ENCODE data around the gene LSR.

LSR gene

DNA sequence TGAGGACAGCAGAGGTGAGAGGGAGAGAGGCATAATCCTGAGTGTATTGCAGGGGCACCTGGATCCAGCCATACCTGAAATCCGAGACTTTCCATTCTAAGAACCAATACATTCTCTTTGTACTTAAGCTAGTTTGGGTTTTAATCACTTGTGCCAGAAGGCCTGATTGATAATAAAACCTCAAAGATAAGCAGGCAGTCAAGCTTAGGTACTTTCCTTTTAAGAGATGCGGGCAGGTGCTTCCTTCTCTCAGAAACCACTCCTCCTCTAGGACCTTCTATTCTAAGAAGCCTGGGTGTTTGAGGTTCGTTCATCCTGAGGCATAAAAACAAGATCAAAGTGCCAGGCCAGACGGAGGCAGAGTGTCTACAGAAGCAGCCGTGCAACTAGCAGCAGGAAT lies 42.4 kb upstream of the LSR start:
- in situ Hi-C loops (cut with MboI; ENCODE audit: low pct_unique_long_range_greater_than_20kb, low sequenced_read_pairs, unreplicated experiment), result no loop called here
- peak; percentile 40 for DNase-seq (ENCODE audit: low spot score)
- TF ChIP-seq, protein P1, sequence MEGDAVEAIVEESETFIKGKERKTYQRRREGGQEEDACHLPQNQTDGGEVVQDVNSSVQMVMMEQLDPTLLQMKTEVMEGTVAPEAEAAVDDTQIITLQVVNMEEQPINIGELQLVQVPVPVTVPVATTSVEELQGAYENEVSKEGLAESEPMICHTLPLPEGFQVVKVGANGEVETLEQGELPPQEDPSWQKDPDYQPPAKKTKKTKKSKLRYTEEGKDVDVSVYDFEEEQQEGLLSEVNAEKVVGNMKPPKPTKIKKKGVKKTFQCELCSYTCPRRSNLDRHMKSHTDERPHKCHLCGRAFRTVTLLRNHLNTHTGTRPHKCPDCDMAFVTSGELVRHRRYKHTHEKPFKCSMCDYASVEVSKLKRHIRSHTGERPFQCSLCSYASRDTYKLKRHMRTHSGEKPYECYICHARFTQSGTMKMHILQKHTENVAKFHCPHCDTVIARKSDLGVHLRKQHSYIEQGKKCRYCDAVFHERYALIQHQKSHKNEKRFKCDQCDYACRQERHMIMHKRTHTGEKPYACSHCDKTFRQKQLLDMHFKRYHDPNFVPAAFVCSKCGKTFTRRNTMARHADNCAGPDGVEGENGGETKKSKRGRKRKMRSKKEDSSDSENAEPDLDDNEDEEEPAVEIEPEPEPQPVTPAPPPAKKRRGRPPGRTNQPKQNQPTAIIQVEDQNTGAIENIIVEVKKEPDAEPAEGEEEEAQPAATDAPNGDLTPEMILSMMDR (IDR thresholded peaks at IDR 0.05; ENCODE audit: extremely low read depth, insufficient read depth, missing control alignments), result no peak

DNA sequence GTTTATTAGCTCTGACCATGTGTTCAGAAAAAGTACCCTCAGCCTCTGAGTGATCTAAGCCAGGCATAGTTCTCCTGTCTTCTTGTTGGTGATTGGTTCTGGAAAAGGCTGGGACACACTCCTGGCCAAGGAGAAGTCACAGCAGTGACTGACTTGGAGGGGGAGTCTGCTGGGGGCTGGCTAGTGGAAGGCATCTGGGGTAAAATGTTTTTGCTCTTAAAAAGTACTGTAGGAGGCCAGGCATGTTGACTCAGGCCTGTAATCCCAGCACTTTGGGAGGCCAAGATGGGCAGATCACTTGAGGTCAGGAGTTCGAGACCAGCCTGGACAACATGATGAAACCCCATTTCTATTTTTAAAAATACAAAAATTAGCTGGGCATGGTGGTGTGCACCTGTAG lies 41.9 kb upstream of the LSR start:
- no peak for DNase-seq (ENCODE audit: low spot score)
- TF ChIP-seq, protein P1 (IDR thresholded peaks at IDR 0.05; ENCODE audit: extremely low read depth, insufficient read depth, missing control alignments), result no peak
- in situ Hi-C loops (cut with MboI; ENCODE audit: low pct_unique_long_range_greater_than_20kb, low sequenced_read_pairs, unreplicated experiment), result no loop called here

DNA sequence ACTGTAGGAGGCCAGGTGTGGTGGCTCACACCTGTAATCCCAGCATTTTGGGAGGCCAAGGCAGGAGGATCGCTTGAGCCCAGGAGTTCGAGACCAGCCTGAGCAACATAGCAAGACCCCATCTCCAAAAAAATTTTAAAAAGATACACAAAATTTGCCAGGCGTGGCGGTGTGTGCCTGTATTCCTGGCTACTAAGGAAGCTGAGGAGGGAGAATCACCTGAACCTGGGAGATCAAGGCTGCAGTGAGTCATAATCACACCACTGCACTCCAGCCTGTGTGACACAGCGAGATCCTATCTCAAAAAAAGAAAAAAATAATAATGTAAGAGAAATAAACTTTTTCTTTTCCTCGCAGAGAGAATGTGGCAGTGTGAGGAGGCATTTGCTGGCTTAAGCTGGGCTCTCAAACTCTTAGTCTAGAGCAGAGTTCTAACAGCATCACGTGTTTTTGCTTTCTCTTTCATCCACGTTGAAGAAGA lies 41.4 kb upstream of the LSR start:
- no peak for DNase-seq (ENCODE audit: low spot score)
- in situ Hi-C loops (cut with MboI; ENCODE audit: low pct_unique_long_range_greater_than_20kb, low sequenced_read_pairs, unreplicated experiment), result no loop called here
- TF ChIP-seq, protein P1 (IDR thresholded peaks at IDR 0.05; ENCODE audit: extremely low read depth, insufficient read depth, missing control alignments), result no peak

DNA sequence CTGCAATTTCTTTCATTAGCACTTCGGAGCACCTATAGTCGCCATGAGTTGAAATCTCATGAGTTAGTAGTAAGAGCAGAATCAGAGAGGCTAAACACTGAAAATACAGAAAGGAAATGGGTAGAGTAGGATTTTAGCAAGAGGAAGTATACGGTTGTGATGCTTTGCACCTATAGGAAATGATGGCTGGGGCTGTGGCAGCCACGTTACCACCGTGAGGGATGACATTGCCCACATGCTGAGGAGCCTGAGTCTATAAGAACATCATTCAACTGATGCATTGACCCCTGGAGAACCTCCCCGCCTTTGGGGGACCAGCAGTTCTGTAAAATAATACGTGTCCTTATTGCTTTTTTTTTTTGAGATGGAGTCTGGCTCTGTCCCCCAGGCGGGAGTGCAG lies 40.7 kb upstream of the LSR start:
- in situ Hi-C loops (cut with MboI; ENCODE audit: low pct_unique_long_range_greater_than_20kb, low sequenced_read_pairs, unreplicated experiment), result no loop called here
- TF ChIP-seq, protein P1 (IDR thresholded peaks at IDR 0.05; ENCODE audit: extremely low read depth, insufficient read depth, missing control alignments), result no peak
- DNase-seq (ENCODE audit: low spot score), result no peak

DNA sequence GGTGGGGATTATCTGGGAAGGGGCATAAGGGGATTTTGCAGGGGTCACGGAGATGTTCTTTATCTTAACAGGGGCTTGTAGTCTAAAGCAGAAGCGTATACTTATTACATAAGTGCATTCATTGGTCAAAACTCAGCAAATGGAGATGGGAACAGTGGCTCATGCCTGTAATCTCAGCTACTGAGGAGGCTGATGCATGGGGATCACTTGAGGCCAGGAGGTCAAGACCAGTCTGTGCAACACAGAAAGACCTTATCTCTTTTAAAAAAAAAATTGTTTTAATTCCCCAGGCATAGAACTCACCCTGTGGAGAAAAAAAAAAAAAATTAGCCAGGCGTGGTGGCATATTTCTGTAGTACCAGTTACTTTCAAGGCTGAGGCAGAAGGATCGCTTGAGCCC lies 39.2 kb upstream of the LSR start:
- no peak for DNase-seq (ENCODE audit: low spot score)
- in situ Hi-C loops (cut with MboI; ENCODE audit: low pct_unique_long_range_greater_than_20kb, low sequenced_read_pairs, unreplicated experiment), result no loop called here
- TF ChIP-seq, protein P1 (IDR thresholded peaks at IDR 0.05; ENCODE audit: extremely low read depth, insufficient read depth, missing control alignments), result no peak

DNA sequence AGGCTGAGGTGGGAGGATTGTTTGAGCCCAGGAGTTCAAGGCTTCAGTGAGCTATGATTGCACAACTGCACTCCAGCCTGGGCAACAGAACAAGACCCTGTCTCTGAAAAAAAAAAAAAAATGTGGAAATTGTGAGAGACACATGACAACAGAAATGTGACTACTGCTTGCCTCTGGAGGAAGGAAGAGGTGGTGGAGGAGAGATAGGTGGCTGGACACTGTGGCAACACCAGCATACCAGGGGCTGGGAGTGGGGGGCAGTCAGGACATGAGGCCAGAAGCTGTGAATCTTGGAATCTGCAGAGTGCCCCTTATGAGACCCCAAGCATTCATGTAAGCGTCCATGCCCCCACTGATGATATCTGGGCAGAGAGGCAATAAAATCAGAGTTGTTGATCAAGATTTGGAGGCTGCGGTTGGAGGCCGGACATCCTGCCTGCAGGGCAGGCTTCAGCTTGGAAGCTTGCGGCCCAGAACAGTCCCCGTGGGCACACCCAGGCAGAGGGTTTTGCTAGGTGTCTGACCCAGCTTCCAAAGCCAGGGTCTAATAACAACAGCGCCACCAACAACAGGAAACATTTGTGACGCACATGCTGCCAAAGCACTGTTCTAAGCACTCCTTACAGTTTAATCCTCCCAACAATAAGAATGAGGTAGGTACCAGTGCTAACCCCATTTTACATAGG lies 37.1 kb upstream of the LSR start:
- no peak for DNase-seq (ENCODE audit: low spot score)
- in situ Hi-C loops (cut with MboI; ENCODE audit: low pct_unique_long_range_greater_than_20kb, low sequenced_read_pairs, unreplicated experiment), result no loop called here
- TF ChIP-seq, protein P1 (IDR thresholded peaks at IDR 0.05; ENCODE audit: extremely low read depth, insufficient read depth, missing control alignments), result peak; percentile 2
